CD8-positive, alpha-beta memory T cell (primary cell): ENCODE results near the gene TGFB2. TPM values are rescaled to one million over a fixed set of nuclear protein-coding genes. Genes with fewer than 3 reads are reported as not detected.

Experiments
- CTCF ChIA-PET: fragments of 350-600 bp; sonication (Branson Sonifier 250); formaldehyde crosslinking; loops from one replicate; lab custom pipeline; 2021; ENCODE audit warnings: antibody characterized with exemption; lab: Charles Lee
- POLR2A ChIA-PET: fragments of 350-600 bp; sonication (Branson Sonifier 250); formaldehyde crosslinking; loops from one replicate; lab custom pipeline; 2021; ENCODE audit warnings: antibody characterized with exemption; lab: Charles Lee
- DNase-seq, 5 donors: peaks; one replicate each; pipeline versions ENCODE4 v3.0.0 to v3.0.0-alpha.2; 2020 to 2022; ENCODE audit warnings: mixed read lengths in 1 of 5
- H3K27ac ChIP-seq: one replicate; pipeline ENCODE4 v1.7.0; 2013; ENCODE audit warnings: low read depth, mild to moderate bottlenecking, low read length, moderate library complexity
- H3K27me3 ChIP-seq: 2 replicates; pipeline ENCODE4 v1.7.0; 2013; ENCODE audit warnings: low read length, mild to moderate bottlenecking; ENCODE audit not compliant: insufficient read depth, poor library complexity, severe bottlenecking
- H3K36me3 ChIP-seq: 2 replicates; pipeline ENCODE4 v1.7.0; 2013; ENCODE audit warnings: mild to moderate bottlenecking, low read length, moderate library complexity; ENCODE audit not compliant: insufficient read depth
- H3K4me1 ChIP-seq: 2 replicates; pipeline ENCODE4 v1.7.0; 2013; ENCODE audit warnings: mild to moderate bottlenecking, low read length, moderate library complexity; ENCODE audit not compliant: insufficient read depth
- H3K4me3 ChIP-seq: 2 replicates; pipeline ENCODE4 v1.7.0; 2013; ENCODE audit warnings: mild to moderate bottlenecking, low read length
- H3K9me3 ChIP-seq: 2 replicates; pipeline ENCODE4 v1.7.0; 2013; ENCODE audit warnings: mild to moderate bottlenecking, low read length
- H3K27ac Mint-ChIP-seq, 8 donors: one replicate each; pipeline ENCODE4 v1.8.0; 2020 to 2021; ENCODE audit warnings: mixed read lengths in 8 of 8, mild to moderate bottlenecking in 6 of 8, inconsistent platforms in 3 of 8, moderate library complexity in 3 of 8
- H3K27me3 Mint-ChIP-seq, 2 donors: one replicate each; pipeline ENCODE4 v1.8.0; 2020 to 2021; ENCODE audit warnings: mixed read lengths in 2 of 2, mild to moderate bottlenecking in 1 of 2, moderate library complexity in 1 of 2
- H3K36me3 Mint-ChIP-seq, 3 donors: one replicate each; pipeline ENCODE4 v1.8.0; 2020 to 2021; ENCODE audit warnings: mixed read lengths in 3 of 3, inconsistent platforms in 1 of 3, mild to moderate bottlenecking in 1 of 3
- H3K4me1 Mint-ChIP-seq, 3 donors: one replicate each; pipeline ENCODE4 v1.8.0; 2020 to 2021; ENCODE audit warnings: mixed read lengths in 3 of 3, inconsistent platforms in 1 of 3, mild to moderate bottlenecking in 1 of 3
- H3K4me3 Mint-ChIP-seq, 7 donors: one replicate each; pipeline ENCODE4 v1.8.0; 2020 to 2021; ENCODE audit warnings: mixed read lengths in 7 of 7, mild to moderate bottlenecking in 6 of 7, moderate library complexity in 4 of 7, inconsistent platforms in 2 of 7
- H3K9me3 Mint-ChIP-seq, 5 donors: one replicate each; pipeline ENCODE4 v1.8.0; 2020 to 2022; ENCODE audit warnings: mixed read lengths in 5 of 5, mild to moderate bottlenecking in 3 of 5, moderate library complexity in 2 of 5, inconsistent platforms in 1 of 5
- polyA plus RNA-seq: library from polyadenylated mRNA; unstranded; fragments of 300-500 nt; fragmentation: Illumina TruSeq; gene quantifications from one replicate; pipeline ENCODE4 v1.2.3, GENCODE V29; 2021
- total RNA-seq, 2 experiments: library from RNA; stranded (reverse); gene quantifications; one replicate each; pipeline ENCODE4 v1.2.3, GENCODE V29; 2021

TGFB2 gene
- total and polyA plus RNA-seq, 3 experiments from 2014 or later, result not detected

- H3K27me3 Mint-ChIP-seq, result peaks cover 12 to 14% of the 10 kb centered on the region in 2 donors
- no peaks in the 10 kb centered on the region for H3K36me3 Mint-ChIP-seq
- Histone ChIP-seq H3K36me3 (no peaks in the 10 kb centered on the region), H3K4me3 (no peak overlapping the region), H3K27ac (no peak overlapping the region), H3K9me3 (no peaks in the 10 kb centered on the region), H3K27me3 (no peaks in the 10 kb centered on the region), H3K4me1 (no peaks in the 10 kb centered on the region)
- H3K9me3 Mint-ChIP-seq, result peaks cover 0 to 2% (median 0%) of the 10 kb centered on the region in 5 donors
- no peak for DNase-seq
- no peak overlapping the region for H3K4me3 Mint-ChIP-seq
- no peaks in the 10 kb centered on the region for H3K4me1 Mint-ChIP-seq
- ChIA-PET CTCF (no interaction called here), POLR2A (no interaction called here)
- no peak overlapping the region for H3K27ac Mint-ChIP-seq
These were observed 47.6 kb downstream of the TGFB2 start for GRCh38 chr1:218392780-218393179.

DNA sequence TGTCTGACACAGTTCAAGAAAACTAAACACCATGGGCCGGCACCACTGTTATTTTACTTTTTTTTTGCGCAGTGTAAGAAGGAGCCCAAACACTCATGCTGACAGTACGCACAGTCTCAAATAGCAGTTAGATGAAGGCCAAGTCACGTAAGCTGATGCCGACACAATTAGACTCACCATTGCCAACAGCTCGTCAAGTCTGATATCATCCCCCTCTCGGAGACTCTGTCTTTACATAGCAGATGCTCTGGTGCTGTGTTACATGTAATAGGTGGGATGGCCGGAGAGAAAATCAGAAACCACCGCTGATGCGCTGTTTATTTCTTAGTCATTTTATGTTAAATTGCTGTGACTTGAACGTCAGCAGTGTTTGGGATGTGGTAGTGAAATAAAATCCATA is 49.3 kb downstream of the TGFB2 start:
- no peaks in the 10 kb centered on the region for H3K4me1 ChIP-seq
- H3K27ac Mint-ChIP-seq, result no peak overlapping the region
- no peaks in the 10 kb centered on the region for H3K36me3 ChIP-seq
- H3K9me3 Mint-ChIP-seq, result peaks cover 0 to 2% (median 0%) of the 10 kb centered on the region in 5 donors
- no peak overlapping the region for H3K27ac ChIP-seq
- H3K4me3 ChIP-seq, result no peak overlapping the region
- H3K36me3 Mint-ChIP-seq, result no peaks in the 10 kb centered on the region
- no peaks in the 10 kb centered on the region for H3K27me3 ChIP-seq
- CTCF ChIA-PET, result no interaction called here
- no peak overlapping the region for H3K4me3 Mint-ChIP-seq
- H3K27me3 Mint-ChIP-seq, result peaks cover 5 to 18% of the 10 kb centered on the region in 2 donors
- no peaks in the 10 kb centered on the region for H3K9me3 ChIP-seq
- POLR2A ChIA-PET, result no interaction called here
- no peak for DNase-seq
- no peaks in the 10 kb centered on the region for H3K4me1 Mint-ChIP-seq

GRCh38 chr1:218394989-218395388 is 49.9 kb downstream of the TGFB2 start:
- DNase-seq, result no peak
- Mint-ChIP-seq H3K27me3 (peaks cover 2 to 18% of the 10 kb centered on the region in 2 donors), H3K27ac (no peak overlapping the region), H3K36me3 (no peaks in the 10 kb centered on the region), H3K4me3 (no peak overlapping the region), H3K9me3 (peaks cover 0 to 2% (median 0%) of the 10 kb centered on the region in 5 donors), H3K4me1 (no peaks in the 10 kb centered on the region)
- H3K9me3 ChIP-seq, result no peaks in the 10 kb centered on the region
- CTCF ChIA-PET, result no interaction called here
- H3K27ac ChIP-seq, result no peak overlapping the region
- POLR2A ChIA-PET, result no interaction called here
- no peak overlapping the region for H3K4me3 ChIP-seq
- H3K36me3 ChIP-seq, result no peaks in the 10 kb centered on the region
- no peaks in the 10 kb centered on the region for H3K4me1 ChIP-seq
- H3K27me3 ChIP-seq, result no peaks in the 10 kb centered on the region

- no peaks in the 10 kb centered on the region for H3K4me1 Mint-ChIP-seq
- no peaks in the 10 kb centered on the region for H3K36me3 Mint-ChIP-seq
- no peak for DNase-seq
- Histone ChIP-seq H3K9me3 (no peaks in the 10 kb centered on the region), H3K27me3 (no peaks in the 10 kb centered on the region), H3K27ac (no peak overlapping the region), H3K4me3 (no peak overlapping the region), H3K4me1 (no peaks in the 10 kb centered on the region), H3K36me3 (no peaks in the 10 kb centered on the region)
- ChIA-PET POLR2A (no interaction called here), CTCF (no interaction called here)
- peaks cover 2 to 15% of the 10 kb centered on the region in 2 donors for H3K27me3 Mint-ChIP-seq
- H3K27ac Mint-ChIP-seq, result no peak overlapping the region
- H3K4me3 Mint-ChIP-seq, result no peak overlapping the region
- peaks cover 0 to 3% (median 0%) of the 10 kb centered on the region in 5 donors for H3K9me3 Mint-ChIP-seq
These were observed 50.8 kb downstream of the TGFB2 start for GRCh38 chr1:218395916-218396315.

DNA sequence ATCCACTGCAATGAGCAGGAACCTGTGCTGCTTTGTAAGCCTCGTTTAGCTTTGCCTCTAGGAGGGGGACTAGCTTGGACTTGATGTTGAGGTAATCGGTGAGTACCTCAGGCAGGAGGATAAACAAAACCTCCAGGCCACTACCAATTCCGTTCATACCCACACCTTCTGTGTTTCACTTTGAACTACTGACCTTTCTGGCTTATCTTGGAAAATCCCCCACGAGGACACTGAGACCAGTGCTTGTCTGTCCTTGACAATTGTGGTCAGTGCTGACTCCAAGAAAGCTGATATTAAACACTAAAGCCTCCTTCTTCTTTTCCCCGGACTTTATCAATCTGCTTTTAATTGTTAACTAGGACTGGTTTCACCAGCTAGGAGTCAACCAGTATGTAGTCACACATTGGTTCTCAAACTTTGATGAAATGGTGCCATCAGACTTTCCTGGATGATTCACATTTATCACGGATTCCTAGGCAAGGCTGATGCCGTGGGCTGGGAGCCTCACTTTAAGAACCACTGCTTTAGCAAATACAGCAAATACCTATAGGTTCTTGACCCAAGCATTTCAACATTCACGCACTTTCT is 52.7 kb downstream of the TGFB2 start:
- Histone ChIP-seq H3K9me3 (no peaks in the 10 kb centered on the region), H3K27ac (no peak overlapping the region), H3K4me1 (no peaks in the 10 kb centered on the region), H3K27me3 (no peaks in the 10 kb centered on the region), H3K36me3 (no peaks in the 10 kb centered on the region), H3K4me3 (no peak overlapping the region)
- no peak for DNase-seq
- peaks cover 0 to 3% (median 0%) of the 10 kb centered on the region in 5 donors for H3K9me3 Mint-ChIP-seq
- H3K27me3 Mint-ChIP-seq, result peaks cover 4 to 9% of the 10 kb centered on the region in 2 donors
- ChIA-PET POLR2A (no interaction called here), CTCF (no interaction called here)
- no peak overlapping the region for H3K27ac Mint-ChIP-seq
- H3K4me3 Mint-ChIP-seq, result no peak overlapping the region
- no peaks in the 10 kb centered on the region for H3K4me1 Mint-ChIP-seq
- H3K36me3 Mint-ChIP-seq, result no peaks in the 10 kb centered on the region

DNA sequence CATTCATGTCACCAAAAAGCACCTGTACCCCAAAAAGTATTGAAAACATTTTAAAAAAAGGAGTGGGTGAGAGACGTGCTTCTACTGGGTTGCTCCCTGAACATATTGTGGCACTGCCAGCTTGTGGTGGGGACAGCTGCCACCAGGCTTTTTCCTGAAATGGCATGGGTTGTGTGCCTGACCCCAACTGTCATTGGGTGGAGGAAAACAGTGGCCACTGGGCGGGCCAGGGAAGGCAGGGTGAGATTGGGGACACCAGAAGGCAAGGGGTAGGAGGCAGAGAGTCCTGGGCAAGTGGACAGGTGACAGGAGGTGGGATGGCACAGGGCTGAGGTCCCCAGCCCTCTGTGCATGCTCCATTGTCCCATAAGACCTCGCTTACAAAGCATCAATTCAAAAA is 55.5 kb downstream of the TGFB2 start:
- Mint-ChIP-seq H3K4me1 (no peaks in the 10 kb centered on the region), H3K4me3 (no peak overlapping the region), H3K36me3 (no peaks in the 10 kb centered on the region), H3K27ac (peak overlapping the region in 1 of 8 donors; percentile 8), H3K27me3 (peaks cover 4 to 9% of the 10 kb centered on the region in 2 donors), H3K9me3 (peaks cover 0 to 2% (median 0%) of the 10 kb centered on the region in 5 donors)
- H3K9me3 ChIP-seq, result no peaks in the 10 kb centered on the region
- ChIA-PET POLR2A (no interaction called here), CTCF (no interaction called here)
- no peak for DNase-seq
- no peaks in the 10 kb centered on the region for H3K36me3 ChIP-seq
- no peak overlapping the region for H3K4me3 ChIP-seq
- H3K4me1 ChIP-seq, result no peaks in the 10 kb centered on the region
- no peak overlapping the region for H3K27ac ChIP-seq
- no peaks in the 10 kb centered on the region for H3K27me3 ChIP-seq

GRCh38 chr1:218401441-218401997 is 56.4 kb downstream of the TGFB2 start:
- H3K9me3 Mint-ChIP-seq, result peaks cover 0 to 2% (median 0%) of the 10 kb centered on the region in 5 donors
- DNase-seq, result no peak

GRCh38 chr1:218401998-218402785 is 57.1 kb downstream of the TGFB2 start:
- ChIA-PET POLR2A (no interaction called here), CTCF (no interaction called here)
- no peak overlapping the region for H3K4me3 ChIP-seq
- H3K36me3 Mint-ChIP-seq, result no peaks in the 10 kb centered on the region
- H3K36me3 ChIP-seq, result no peaks in the 10 kb centered on the region
- H3K9me3 ChIP-seq, result no peaks in the 10 kb centered on the region
- no peaks in the 10 kb centered on the region for H3K4me1 ChIP-seq
- H3K27me3 Mint-ChIP-seq, result peaks cover 4 to 9% of the 10 kb centered on the region in 2 donors
- H3K4me3 Mint-ChIP-seq, result no peak overlapping the region
- H3K27ac Mint-ChIP-seq, result no peak overlapping the region
- H3K4me1 Mint-ChIP-seq, result no peaks in the 10 kb centered on the region
- no peak overlapping the region for H3K27ac ChIP-seq
- H3K27me3 ChIP-seq, result no peaks in the 10 kb centered on the region
- H3K9me3 Mint-ChIP-seq, result peaks cover 0 to 2% (median 0%) of the 10 kb centered on the region in 5 donors
- DNase-seq, result no peak

More at GRCh38 chr1:218401441-218401997, 56.4 kb downstream of the TGFB2 start:
- POLR2A ChIA-PET, result no interaction called here
- no peak overlapping the region for H3K27ac ChIP-seq
- no peaks in the 10 kb centered on the region for H3K36me3 ChIP-seq
- Mint-ChIP-seq H3K36me3 (no peaks in the 10 kb centered on the region), H3K27ac (no peak overlapping the region), H3K4me1 (no peaks in the 10 kb centered on the region), H3K27me3 (peaks cover 4 to 9% of the 10 kb centered on the region in 2 donors), H3K4me3 (no peak overlapping the region)
- H3K9me3 ChIP-seq, result no peaks in the 10 kb centered on the region
- no peak overlapping the region for H3K4me3 ChIP-seq
- no peaks in the 10 kb centered on the region for H3K27me3 ChIP-seq
- CTCF ChIA-PET, result no interaction called here
- no peaks in the 10 kb centered on the region for H3K4me1 ChIP-seq
